ENCODE results near the gene RND3.

DNA sequence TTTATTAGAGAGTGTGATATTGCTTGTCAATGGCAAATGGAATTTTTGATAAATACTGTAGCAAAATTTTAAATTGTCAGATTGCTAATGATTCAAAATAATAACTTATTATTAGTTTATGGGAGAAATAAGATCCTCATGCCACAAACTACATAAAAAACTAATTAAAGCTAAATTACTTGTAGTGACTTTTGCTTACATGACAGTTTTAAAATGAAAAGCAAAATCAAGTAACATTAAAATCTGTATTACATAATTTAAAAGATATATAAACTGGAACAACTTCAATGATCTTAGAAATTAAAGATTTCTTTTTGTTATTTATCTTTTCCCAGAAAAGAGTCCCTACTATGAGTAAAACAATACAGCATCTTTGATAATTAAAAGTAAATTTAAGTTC, 17.7 kb upstream of the RND3 start:
- no peak for TF ChIP-seq CTCF (conservative IDR thresholded peaks at IDR 0.05 in 1 of 2, IDR thresholded peaks at IDR 0.05 in 1 of 2; ENCODE audit: extremely low read depth in 1 of 2, insufficient read depth in 1 of 2, low read depth in 1 of 2, low read length in 2 of 2)
- TF ChIP-seq EZH2 (IDR thresholded peaks at IDR 0.05; ENCODE audit: borderline replicate concordance, low read length), result no peak
